Activated effector memory CD4-positive, alpha-beta T cell treated with anti-CD3 and anti-CD28 coated beads, Interleukin-2, amount 50 U/mL, for 16 hours (primary cell): ENCODE data around the gene TRIM49B.
"Not testable (repeated sequence)": the region's sequence is repeated elsewhere in the genome, so short reads cannot be mapped to it uniquely, and the experiment has no call there.

Experiments
- DNase-seq: peaks from one replicate; pipeline ENCODE4 v3.0.0-alpha.2; 2020

Gene TRIM49B, protein sequence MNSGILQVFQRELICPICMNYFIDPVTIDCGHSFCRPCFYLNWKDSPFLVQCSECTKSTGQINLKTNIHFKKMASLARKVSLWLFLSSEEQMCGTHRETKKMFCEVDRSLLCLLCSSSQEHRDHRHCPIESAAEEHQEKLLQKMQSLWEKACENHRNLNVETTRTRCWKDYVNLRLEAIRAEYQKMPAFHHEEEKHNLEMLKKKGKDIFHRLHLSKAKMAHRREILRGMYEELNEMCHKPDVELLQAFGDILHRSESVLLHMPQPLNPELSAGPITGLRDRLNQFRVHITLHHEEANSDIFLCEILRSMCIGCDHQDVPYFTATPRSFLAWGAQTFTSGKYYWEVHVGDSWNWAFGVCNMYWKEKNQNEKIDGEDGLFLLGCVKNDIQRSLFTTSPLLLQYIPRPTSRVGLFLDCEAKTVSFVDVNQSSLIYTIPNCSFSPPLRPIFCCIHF

GRCh38 chr11:49028523-49028922 lies at the start of gene TRIM49B:
TRIM49B (plus strand) TSS chr11:49028823; CDS start chr11:49031600, 2,777 bp downstream.
- not testable (repeated sequence) for DNase-seq

DNA sequence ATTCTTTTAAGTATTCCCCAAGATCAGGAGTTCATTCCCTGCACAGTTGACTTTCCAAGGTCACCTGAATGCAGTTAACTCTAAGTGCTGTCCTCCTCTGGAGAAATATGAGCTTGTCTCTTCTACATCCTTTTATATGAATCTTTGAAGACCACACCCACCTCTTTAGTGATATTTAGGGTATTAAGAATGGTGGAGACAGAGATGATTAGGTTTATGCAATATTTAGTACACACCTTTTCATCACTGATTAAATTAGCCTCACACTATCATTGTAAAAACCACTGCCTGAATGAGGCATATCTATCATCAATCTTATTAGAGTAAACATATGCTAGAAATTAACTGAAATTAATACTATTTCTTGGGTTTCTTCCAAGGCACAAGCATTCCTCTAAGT lies 44.8 kb upstream of the TRIM49B start, which contains the start of gene TRIM51G:
TSS of gene TRIM51G (minus strand) at position 101 of the 400 bp plus-strand sequence. CDS start 2,190 bp downstream, outside the sequence.
- not testable (repeated sequence) for DNase-seq

DNA sequence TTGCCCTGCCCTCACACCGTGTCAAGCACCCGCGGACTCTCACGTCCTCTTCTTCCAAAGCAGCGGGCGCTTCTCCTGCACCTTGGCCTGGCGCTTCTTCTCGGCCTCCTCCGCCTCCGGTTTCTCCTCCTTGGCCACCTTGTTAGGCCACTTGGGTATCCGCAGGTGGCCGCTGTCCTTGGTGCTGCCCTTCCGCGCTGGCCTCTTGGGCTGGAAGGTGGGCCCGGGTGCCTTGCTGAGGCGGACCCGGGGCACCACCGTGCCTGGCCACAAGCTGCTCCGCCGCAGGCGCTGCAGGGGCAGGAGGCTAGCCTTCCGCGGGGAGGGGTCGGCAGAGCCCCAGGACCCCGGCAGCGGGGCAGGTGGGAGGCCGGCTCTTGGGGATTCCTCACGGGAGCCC lies 19.6 kb downstream of the TRIM49B start:
- DNase-seq = not testable (repeated sequence)

DNA sequence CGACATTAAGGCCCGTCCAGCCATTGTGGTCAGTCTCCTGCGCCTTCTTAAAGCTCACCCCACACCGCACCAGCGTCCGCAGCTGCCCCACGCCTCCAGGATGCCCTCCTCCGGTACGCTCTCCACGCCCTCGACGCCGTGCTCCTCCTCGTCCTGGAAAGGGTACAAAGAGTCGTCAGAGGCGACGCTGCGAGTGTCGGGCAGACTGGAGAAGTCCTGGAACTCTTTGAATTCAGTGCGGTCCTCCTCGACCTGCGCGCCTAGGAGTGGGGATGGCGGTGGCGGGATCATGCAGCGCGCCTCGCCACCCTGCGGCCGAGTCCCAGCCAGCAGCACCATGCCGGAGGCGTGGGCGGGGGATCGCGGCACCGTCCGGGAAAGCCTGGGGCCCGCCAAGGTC lies 21.2 kb downstream of the TRIM49B start:
- DNase-seq = not testable (repeated sequence)

- not testable (repeated sequence) for DNase-seq
Observed at GRCh38 chr11:49059012-49059411, 30.4 kb downstream of the TRIM49B start, which contains the start of gene TRIM64C. TRIM64C (minus strand) TSS chr11:49059112; CDS start chr11:49059112, 0 bp downstream.

DNA sequence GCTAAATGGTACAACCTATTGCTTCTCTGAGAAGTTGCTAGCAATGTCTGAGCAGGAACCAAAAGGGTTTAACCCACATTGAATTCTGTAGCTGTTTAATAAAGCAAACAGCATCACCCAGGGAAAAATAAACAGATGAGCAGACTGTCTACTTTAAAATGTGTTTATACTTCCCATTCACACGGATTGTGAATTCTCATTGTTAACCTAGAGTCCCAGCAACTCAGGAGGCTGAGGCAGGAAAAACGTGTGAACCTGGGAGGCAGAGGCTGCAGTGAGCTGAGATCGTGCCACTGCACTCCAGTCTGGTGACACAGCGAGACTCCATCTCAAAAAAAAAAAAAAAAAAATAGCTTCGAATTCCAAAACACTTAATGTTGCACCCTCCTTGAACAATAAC lies 41.3 kb downstream of the TRIM49B start:
- DNase-seq = not testable (repeated sequence)
